ENCODE results near the gene ZNF490. TPM values are rescaled to one million over a fixed set of nuclear protein-coding genes. Genes with fewer than 3 reads are reported as not detected.
A peak's percentile ranks its signal among the peaks of the same experiment; 100 is the strongest.

The ZNF490 gene
- total and polyA plus RNA-seq, 2 donors (not counting 1 experiment from before 2014, with no cell fraction given), result 5.7 to 21.2 TPM

DNA sequence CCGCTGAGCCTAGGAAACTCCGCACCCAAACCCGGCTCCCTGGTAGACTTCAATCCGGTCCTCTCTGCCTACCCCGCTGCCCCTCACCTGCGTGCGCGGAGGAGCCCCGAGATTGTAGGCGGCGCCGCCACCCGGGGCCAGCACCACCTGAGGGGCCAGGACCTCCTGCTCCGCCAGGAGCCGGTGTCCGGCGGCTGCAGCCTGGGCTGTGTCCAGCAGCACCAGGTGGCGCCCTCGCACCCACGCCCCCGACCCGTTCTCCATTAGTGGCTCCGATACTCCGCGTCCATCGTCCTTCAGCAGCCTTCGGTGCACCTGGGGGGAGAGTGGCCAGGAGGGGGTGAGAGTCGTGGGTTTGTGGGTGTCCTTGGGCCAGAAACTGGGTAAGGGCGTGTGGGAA is 37.5 kb upstream of the ZNF490 start:
- no peaks in the 10 kb centered on the region for H3K9me3 Mint-ChIP-seq (ENCODE audit: insufficient read depth)
- no peak overlapping the region for H3K9ac ChIP-seq (ENCODE audit: low read length)
- DNase-seq (no peak), ATAC-seq (ENCODE audit: low read depth) (no peak)
- CTCF ChIA-PET, result no interaction called here
- H4K20me1 ChIP-seq (ENCODE audit: control insufficient read depth, insufficient read depth, low read length, poor library complexity, severe bottlenecking), result peaks cover 7% of the 10 kb centered on the region
- H3K27ac Mint-ChIP-seq, result no peak overlapping the region
- intact Hi-C loops (cut with micrococcal nuclease), result no loop called here
- no peaks in the 10 kb centered on the region for H3K9me3 ChIP-seq (ENCODE audit: control extremely low read depth in 1 of 3, control insufficient read depth in 2 of 3, insufficient read depth in 1 of 3, low read length in 2 of 3)
- H3K4me3 ChIP-seq (ENCODE audit: control extremely low read depth in 1 of 5, extremely low read depth in 1 of 5, insufficient read depth in 1 of 5, low read depth in 2 of 5, low read length in 4 of 5), result no peak overlapping the region
- H3K79me2 ChIP-seq (ENCODE audit: control insufficient read depth, insufficient read depth, low read length), result peaks cover 4% of the 10 kb centered on the region
- H3K4me1 Mint-ChIP-seq, result peaks cover 7% of the 10 kb centered on the region
- H2AFZ ChIP-seq (ENCODE audit: insufficient read depth, low read depth, low read length, poor library complexity, severe bottlenecking), result no peak overlapping the region
- peak overlapping the region; percentile 55 for H3K4me2 ChIP-seq (replicated peaks; ENCODE audit: low read depth, low read length, poor library complexity, severe bottlenecking)
- POLR2A ChIA-PET, result no interaction called here
- H3K4me1 ChIP-seq (ENCODE audit: control insufficient read depth in 2 of 2, insufficient read depth in 2 of 2, low read length in 2 of 2), result peaks cover 0 to 10% of the 10 kb centered on the region in 2 donors
- H3K4me3 Mint-ChIP-seq, result no peak overlapping the region
- no peaks in the 10 kb centered on the region for H3K27me3 Mint-ChIP-seq
- H3K27ac ChIP-seq (ENCODE audit: low read length in 2 of 2), result peak overlapping the region in 1 of 2 donors; percentile 33
- H3K27me3 ChIP-seq (replicated peaks in 1 of 4; ENCODE audit: control extremely low read depth in 1 of 4, control insufficient read depth in 3 of 4, insufficient read depth in 4 of 4, low read length in 3 of 4), result no peaks in the 10 kb centered on the region
- TF ChIP-seq, protein P1, sequence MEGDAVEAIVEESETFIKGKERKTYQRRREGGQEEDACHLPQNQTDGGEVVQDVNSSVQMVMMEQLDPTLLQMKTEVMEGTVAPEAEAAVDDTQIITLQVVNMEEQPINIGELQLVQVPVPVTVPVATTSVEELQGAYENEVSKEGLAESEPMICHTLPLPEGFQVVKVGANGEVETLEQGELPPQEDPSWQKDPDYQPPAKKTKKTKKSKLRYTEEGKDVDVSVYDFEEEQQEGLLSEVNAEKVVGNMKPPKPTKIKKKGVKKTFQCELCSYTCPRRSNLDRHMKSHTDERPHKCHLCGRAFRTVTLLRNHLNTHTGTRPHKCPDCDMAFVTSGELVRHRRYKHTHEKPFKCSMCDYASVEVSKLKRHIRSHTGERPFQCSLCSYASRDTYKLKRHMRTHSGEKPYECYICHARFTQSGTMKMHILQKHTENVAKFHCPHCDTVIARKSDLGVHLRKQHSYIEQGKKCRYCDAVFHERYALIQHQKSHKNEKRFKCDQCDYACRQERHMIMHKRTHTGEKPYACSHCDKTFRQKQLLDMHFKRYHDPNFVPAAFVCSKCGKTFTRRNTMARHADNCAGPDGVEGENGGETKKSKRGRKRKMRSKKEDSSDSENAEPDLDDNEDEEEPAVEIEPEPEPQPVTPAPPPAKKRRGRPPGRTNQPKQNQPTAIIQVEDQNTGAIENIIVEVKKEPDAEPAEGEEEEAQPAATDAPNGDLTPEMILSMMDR (IDR thresholded peaks at IDR 0.05), result no peak
- no peak for TF ChIP-seq EZH2 (IDR thresholded peaks at IDR 0.05; ENCODE audit: borderline replicate concordance, insufficient read depth, low read depth, low read length, poor library complexity, severe bottlenecking)
- 81% methylated on average over 29 of the region's 29 CpGs for WGBS (ENCODE audit: insufficient coverage)
- H3K36me3 ChIP-seq (replicated peaks in 1 of 2; ENCODE audit: control extremely low read depth in 1 of 2, control insufficient read depth in 1 of 2, extremely low read depth in 1 of 2, insufficient read depth in 2 of 2, low read length in 1 of 2), result peaks cover 0 to 41% of the 10 kb centered on the region in 2 experiments

DNA sequence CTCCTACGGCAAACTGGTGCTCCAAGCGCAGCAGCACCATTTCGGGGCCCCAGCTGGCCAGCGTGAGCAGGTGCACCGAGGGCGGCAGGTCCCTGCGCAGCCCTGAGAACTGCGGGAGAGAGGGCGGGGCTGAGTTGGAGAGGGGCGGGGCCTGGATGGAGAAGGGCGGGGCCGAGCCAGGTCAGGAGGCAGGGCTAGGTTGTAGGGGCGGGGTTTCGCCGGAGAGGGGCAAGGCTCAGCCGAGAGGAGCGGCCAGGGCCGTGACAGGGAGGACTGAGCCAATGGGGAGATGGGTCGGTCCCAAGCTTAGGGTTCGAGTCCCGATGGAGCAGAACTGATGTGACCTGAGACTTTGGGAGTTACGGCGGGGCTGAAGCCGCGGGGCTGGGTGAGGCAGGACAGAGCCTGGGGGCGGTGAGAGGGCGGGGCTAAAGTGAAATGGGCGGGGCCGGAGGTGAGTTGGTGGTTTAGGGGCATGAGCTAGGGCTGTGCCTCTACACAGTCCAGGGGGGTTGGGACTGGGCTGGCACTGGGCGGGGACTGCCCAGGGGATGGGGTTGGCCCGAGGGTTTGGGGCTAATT is 37.0 kb upstream of the ZNF490 start:
- H3K27ac Mint-ChIP-seq, result no peak overlapping the region
- WGBS (ENCODE audit: insufficient coverage), result 77% methylated on average over 29 of the region's 31 CpGs
- Histone ChIP-seq H3K4me1 (ENCODE audit: control insufficient read depth in 2 of 2, insufficient read depth in 2 of 2, low read length in 2 of 2) (peaks cover 0 to 10% of the 10 kb centered on the region in 2 donors), H3K9ac (ENCODE audit: low read length) (no peak overlapping the region), H2AFZ (ENCODE audit: insufficient read depth, low read depth, low read length, poor library complexity, severe bottlenecking) (no peak overlapping the region), H3K4me3 (ENCODE audit: control extremely low read depth in 1 of 5, extremely low read depth in 1 of 5, insufficient read depth in 1 of 5, low read depth in 2 of 5, low read length in 4 of 5) (no peak overlapping the region), H3K9me3 (ENCODE audit: control extremely low read depth in 1 of 3, control insufficient read depth in 2 of 3, insufficient read depth in 1 of 3, low read length in 2 of 3) (no peaks in the 10 kb centered on the region), H3K27me3 (replicated peaks in 1 of 4; ENCODE audit: control extremely low read depth in 1 of 4, control insufficient read depth in 3 of 4, insufficient read depth in 4 of 4, low read length in 3 of 4) (no peaks in the 10 kb centered on the region), H4K20me1 (ENCODE audit: control insufficient read depth, insufficient read depth, low read length, poor library complexity, severe bottlenecking) (peaks cover 7% of the 10 kb centered on the region), H3K27ac (ENCODE audit: low read length in 2 of 2) (peak overlapping the region in 1 of 2 donors; percentile 33), H3K4me2 (replicated peaks; ENCODE audit: low read depth, low read length, poor library complexity, severe bottlenecking) (peak overlapping the region; percentile 55), H3K79me2 (ENCODE audit: control insufficient read depth, insufficient read depth, low read length) (peaks cover 4% of the 10 kb centered on the region), H3K36me3 (replicated peaks in 1 of 2; ENCODE audit: control extremely low read depth in 1 of 2, control insufficient read depth in 1 of 2, extremely low read depth in 1 of 2, insufficient read depth in 2 of 2, low read length in 1 of 2) (peaks cover 0 to 41% of the 10 kb centered on the region in 2 experiments)
- POLR2A ChIA-PET, result interaction anchor here (0.6 to 0.7 kb wide), 3 partner anchors 13 to 136 kb away, joined by 3 to 9 read pairs (median 8); no protein-coding TSS in a partner anchor
- TF ChIP-seq EZH2 (IDR thresholded peaks at IDR 0.05; ENCODE audit: borderline replicate concordance, insufficient read depth, low read depth, low read length, poor library complexity, severe bottlenecking), result no peak
- TF ChIP-seq, protein P1 (IDR thresholded peaks at IDR 0.05), result no peak
- H3K9me3 Mint-ChIP-seq (ENCODE audit: insufficient read depth), result no peaks in the 10 kb centered on the region
- ATAC-seq (ENCODE audit: low read depth) (peak; percentile 71), DNase-seq (peak; percentile 61)
- H3K27me3 Mint-ChIP-seq, result no peaks in the 10 kb centered on the region
- peak overlapping the region; percentile 45 for H3K4me3 Mint-ChIP-seq
- CTCF ChIA-PET, result interaction anchor here (0.5 to 0.7 kb wide), 2 partner anchors 82 to 84 kb away, joined by 3 read pairs; no protein-coding TSS in a partner anchor
- intact Hi-C loops (cut with micrococcal nuclease), result no loop called here
- H3K4me1 Mint-ChIP-seq, result peaks cover 7% of the 10 kb centered on the region

Measured in B cell (primary cell).